ENCODE measurements around the gene FNTB. TPM values are rescaled to one million over a fixed set of nuclear protein-coding genes. Genes with fewer than 3 reads are reported as not detected.

Gene FNTB
- total and polyA plus RNA-seq, 2 of the 8 experiments (the other 6 are each of a cell fraction or from before 2014, with no cell fraction given): 16.0 to 20.7 TPM

DNA sequence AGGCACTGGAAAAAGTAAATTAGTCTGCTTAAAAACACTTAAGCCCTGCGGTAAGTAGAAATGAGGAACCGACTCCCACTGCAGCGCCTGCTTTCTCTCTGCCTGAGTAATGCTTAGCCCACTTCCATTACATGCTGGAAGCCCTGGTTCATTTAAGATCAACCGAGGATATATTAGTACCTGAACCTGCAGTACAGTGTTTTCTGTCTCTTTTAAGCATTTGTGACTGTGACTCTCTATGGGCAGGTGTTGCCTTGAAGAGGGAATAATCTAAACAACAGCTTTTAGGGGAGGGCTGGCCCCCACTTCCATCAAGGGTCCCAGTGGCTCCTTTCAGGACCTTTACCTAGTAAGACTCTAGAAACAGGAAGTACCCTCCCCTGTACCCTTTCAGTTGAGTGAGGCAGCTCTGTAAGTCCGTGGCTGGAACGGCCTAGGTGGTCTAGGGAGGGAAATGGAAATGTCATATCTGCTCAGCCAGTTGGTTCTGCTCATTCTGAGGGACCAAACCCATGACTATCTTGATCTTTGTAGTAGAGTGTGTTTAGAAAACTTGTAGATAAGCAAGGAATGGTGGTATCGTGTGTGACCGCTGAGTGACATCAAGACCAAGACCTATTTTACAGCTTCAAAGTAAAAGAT lies 56.2 kb downstream of the FNTB start:
- Histone ChIP-seq H4K5ac (ENCODE audit: insufficient read length, low read depth, low read length) (no peak overlapping the region), H2BK12ac (ENCODE audit: low read depth, low read length) (no peak overlapping the region), H3K9ac (replicated peaks in 1 of 4; ENCODE audit: extremely low read depth in 1 of 4, low read depth in 3 of 4, low read length in 3 of 4) (no peak overlapping the region), H3K79me2 (ENCODE audit: control insufficient read depth in 1 of 2, insufficient read depth in 2 of 2, low read length in 2 of 2) (no peaks in the 10 kb centered on the region), H3K14ac (ENCODE audit: insufficient read length) (no peak overlapping the region), H3K79me1 (ENCODE audit: low read depth, low read length) (no peaks in the 10 kb centered on the region), H2BK120ac (replicated peaks; ENCODE audit: low read depth, low read length) (no peak overlapping the region), H2BK5ac (ENCODE audit: low read depth, low read length) (no peak overlapping the region), H3K23ac (ENCODE audit: insufficient read length) (no peak overlapping the region), H2BK20ac (ENCODE audit: low read length) (no peak overlapping the region), H2AK5ac (ENCODE audit: low read depth, low read length) (no peak overlapping the region), H4K20me1 (replicated peaks in 1 of 2; ENCODE audit: control insufficient read depth in 1 of 2, insufficient read depth in 2 of 2, low read length in 2 of 2) (no peaks in the 10 kb centered on the region), H3K4me1 (replicated peaks in 1 of 4; ENCODE audit: control insufficient read depth in 3 of 4, insufficient read depth in 4 of 4, low read length in 3 of 4) (peaks cover 0 to 6% (median 0%) of the 10 kb centered on the region in 4 experiments; a peak in 2 of 7 replicates), H3K23me2 (ENCODE audit: low read depth, low read length) (no peaks in the 10 kb centered on the region), H4K91ac (replicated peaks; ENCODE audit: insufficient read length, low read length) (no peak overlapping the region), H3K4ac (replicated peaks; ENCODE audit: insufficient read length, low read depth, low read length) (no peak overlapping the region), H3K4me3 (ENCODE audit: extremely low read depth in 1 of 4, insufficient read depth in 2 of 4, low read depth in 3 of 4, low read length in 4 of 4) (no peak overlapping the region), H3K27me3 (replicated peaks in 1 of 4; ENCODE audit: control insufficient read depth in 3 of 4, extremely low read depth in 1 of 4, insufficient read depth in 3 of 4, low read length in 3 of 4) (no peaks in the 10 kb centered on the region), H3K9me3 (ENCODE audit: insufficient read depth in 2 of 2, low read depth in 1 of 2, low read length in 1 of 2) (no peaks in the 10 kb centered on the region), H4K8ac (ENCODE audit: extremely low read depth, insufficient read depth, low read length) (no peak overlapping the region), H3K36me3 (ENCODE audit: control insufficient read depth in 2 of 4, insufficient read depth in 4 of 4, low read length in 3 of 4) (peaks cover 0 to 10% (median 4%) of the 10 kb centered on the region in 4 experiments; a peak in 5 of 8 replicates), H2BK15ac (ENCODE audit: low read length) (no peak overlapping the region), H3K27ac (ENCODE audit: low read depth, low read length) (no peak overlapping the region), H3K18ac (ENCODE audit: extremely low read depth, low read length) (no peak overlapping the region), H2AFZ (ENCODE audit: low read length) (no peak overlapping the region), H3K4me2 (ENCODE audit: insufficient read depth in 1 of 2, low read depth in 2 of 2, low read length in 2 of 2) (no peak overlapping the region), H3K56ac (replicated peaks; ENCODE audit: insufficient read length, low read depth, low read length) (no peak overlapping the region)
- ChIA-PET POLR2A (ENCODE audit: partially characterized antibody) (interaction anchor here (1.7 kb wide), 1 partner anchor 84 kb away, joined by 4 read pairs; no protein-coding TSS in a partner anchor), CTCF (ENCODE audit: partially characterized antibody) (interaction anchor here (0.7 to 2.0 kb wide), 2 partner anchors 9 to 23 kb away, joined by 3 to 7 read pairs; no protein-coding TSS in a partner anchor)
- WGBS, 2 experiments (ENCODE audit: extremely low coverage in 1 of 2, insufficient coverage in 1 of 2, insufficient read length in 1 of 2, insufficient replicate concordance in 2 of 2, low coverage in 1 of 2, low lambda C conversion rate in 2 of 2, missing lambda C conversion rate in 1 of 2): 90% methylated on average over 8 of the region's 8 CpGs; no CpG with 5 or more reads in 1 of the 2 experiments
- FAIRE-seq: no peak
- DNase-seq (ENCODE audit: low read depth in 1 of 2, low spot score in 2 of 2): no peak
- no peak for TF ChIP-seq TCF12 (IDR thresholded peaks at IDR 0.05; ENCODE audit: low read depth, low read length)
- no peak for TF ChIP-seq RNF2 (IDR thresholded peaks at IDR 0.05; ENCODE audit: borderline replicate concordance, low read depth, low read length, missing control alignments, poor library complexity, severe bottlenecking)
- no peak for TF ChIP-seq CHD1 (IDR thresholded peaks at IDR 0.05; ENCODE audit: low read depth, low read length)
- no peak for TF ChIP-seq JUN (IDR thresholded peaks at IDR 0.05; ENCODE audit: low read depth, low read length)
- no peak for TF ChIP-seq PHF8 (conservative IDR thresholded peaks at IDR 0.05; ENCODE audit: low read depth, low read length)
- TF ChIP-seq BRCA1 (IDR thresholded peaks at IDR 0.05; ENCODE audit: low read depth, low read length): no peak
